ENCODE measurements around the gene SPOPL.
"Not testable (repeated sequence)": the region's sequence is repeated elsewhere in the genome, so short reads cannot be mapped to it uniquely, and the experiment has no call there.

SPOPL gene

DNA sequence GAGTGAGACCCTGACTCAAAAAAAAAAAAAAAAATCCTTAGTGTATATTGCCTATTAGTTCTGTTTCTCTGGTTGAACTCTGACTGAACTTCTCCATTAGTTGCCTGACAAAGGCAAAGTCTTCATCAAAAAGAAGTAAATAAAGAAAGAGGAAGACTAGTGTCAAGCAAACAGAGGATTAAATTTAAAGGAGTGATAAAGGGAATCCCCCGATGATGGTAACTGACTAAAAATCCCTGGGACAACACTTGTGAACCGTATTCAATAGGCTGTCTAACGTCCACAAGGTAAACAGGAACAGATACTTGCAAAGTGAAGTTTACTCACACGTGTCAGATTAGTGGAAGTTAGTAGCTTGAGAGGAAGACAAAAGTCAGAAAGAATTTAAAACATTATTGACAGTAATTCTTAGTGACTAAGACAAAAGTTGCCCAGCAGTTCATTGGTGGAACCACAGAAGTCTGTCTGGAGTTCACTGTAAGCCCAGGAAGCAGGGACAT is 26.2 kb upstream of the SPOPL start:
- Histone ChIP-seq H3K4me3 (ENCODE audit: low read depth, low read length) (no peak overlapping the region), H3K27me3 (ENCODE audit: insufficient read depth, low read depth, severe bottlenecking) (no peaks in the 10 kb centered on the region), H3K9me3 (ENCODE audit: severe bottlenecking) (no peaks in the 10 kb centered on the region), H3K27ac (no peak overlapping the region), H3K36me3 (no peaks in the 10 kb centered on the region)
- TF ChIP-seq, protein P1, sequence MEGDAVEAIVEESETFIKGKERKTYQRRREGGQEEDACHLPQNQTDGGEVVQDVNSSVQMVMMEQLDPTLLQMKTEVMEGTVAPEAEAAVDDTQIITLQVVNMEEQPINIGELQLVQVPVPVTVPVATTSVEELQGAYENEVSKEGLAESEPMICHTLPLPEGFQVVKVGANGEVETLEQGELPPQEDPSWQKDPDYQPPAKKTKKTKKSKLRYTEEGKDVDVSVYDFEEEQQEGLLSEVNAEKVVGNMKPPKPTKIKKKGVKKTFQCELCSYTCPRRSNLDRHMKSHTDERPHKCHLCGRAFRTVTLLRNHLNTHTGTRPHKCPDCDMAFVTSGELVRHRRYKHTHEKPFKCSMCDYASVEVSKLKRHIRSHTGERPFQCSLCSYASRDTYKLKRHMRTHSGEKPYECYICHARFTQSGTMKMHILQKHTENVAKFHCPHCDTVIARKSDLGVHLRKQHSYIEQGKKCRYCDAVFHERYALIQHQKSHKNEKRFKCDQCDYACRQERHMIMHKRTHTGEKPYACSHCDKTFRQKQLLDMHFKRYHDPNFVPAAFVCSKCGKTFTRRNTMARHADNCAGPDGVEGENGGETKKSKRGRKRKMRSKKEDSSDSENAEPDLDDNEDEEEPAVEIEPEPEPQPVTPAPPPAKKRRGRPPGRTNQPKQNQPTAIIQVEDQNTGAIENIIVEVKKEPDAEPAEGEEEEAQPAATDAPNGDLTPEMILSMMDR (IDR thresholded peaks at IDR 0.05; ENCODE audit: low read depth, low read length) = no peak
- no peak for DNase-seq

GRCh38 chr2:138476186-138476585 is 25.4 kb upstream of the SPOPL start:
- Histone ChIP-seq H3K27ac (no peak overlapping the region), H3K4me3 (ENCODE audit: low read depth, low read length) (no peak overlapping the region)
- DNase-seq = no peak

GRCh38 chr2:138476940-138477339 is 24.6 kb upstream of the SPOPL start:
- H3K27ac ChIP-seq = no peak overlapping the region

More at GRCh38 chr2:138476186-138476585, 25.4 kb upstream of the SPOPL start:
- Histone ChIP-seq H3K36me3 (no peaks in the 10 kb centered on the region), H3K9me3 (ENCODE audit: severe bottlenecking) (no peaks in the 10 kb centered on the region), H3K27me3 (ENCODE audit: insufficient read depth, low read depth, severe bottlenecking) (no peaks in the 10 kb centered on the region)
- TF ChIP-seq, protein P1 (IDR thresholded peaks at IDR 0.05; ENCODE audit: low read depth, low read length) = no peak

GRCh38 chr2:138482796-138483195 is 18.8 kb upstream of the SPOPL start:
- DNase-seq; H3K4me3 ChIP-seq (ENCODE audit: low read depth, low read length); H3K27me3 ChIP-seq (ENCODE audit: insufficient read depth, low read depth, severe bottlenecking); H3K9me3 ChIP-seq (ENCODE audit: severe bottlenecking); H3K27ac ChIP-seq; H3K36me3 ChIP-seq: not testable (repeated sequence)

More at GRCh38 chr2:138476940-138477339, 24.6 kb upstream of the SPOPL start:
- TF ChIP-seq, protein P1 (IDR thresholded peaks at IDR 0.05; ENCODE audit: low read depth, low read length) = peak; percentile 23; the same call in 1 of the 2 replicates
- H3K9me3 ChIP-seq (ENCODE audit: severe bottlenecking) = no peaks in the 10 kb centered on the region
- H3K27me3 ChIP-seq (ENCODE audit: insufficient read depth, low read depth, severe bottlenecking) = no peaks in the 10 kb centered on the region
- no peak overlapping the region for H3K4me3 ChIP-seq (ENCODE audit: low read depth, low read length)
- H3K36me3 ChIP-seq = no peaks in the 10 kb centered on the region
- DNase-seq = no peak

- TF ChIP-seq, protein P1 (IDR thresholded peaks at IDR 0.05; ENCODE audit: low read depth, low read length) = no peak
- Histone ChIP-seq H3K4me3 (ENCODE audit: low read depth, low read length) (no peak overlapping the region), H3K27ac (no peak overlapping the region), H3K36me3 (no peaks in the 10 kb centered on the region), H3K9me3 (ENCODE audit: severe bottlenecking) (no peaks in the 10 kb centered on the region), H3K27me3 (ENCODE audit: insufficient read depth, low read depth, severe bottlenecking) (no peaks in the 10 kb centered on the region)
- DNase-seq = no peak
These were observed 16.6 kb upstream of the SPOPL start for GRCh38 chr2:138485019-138485418.

DNA sequence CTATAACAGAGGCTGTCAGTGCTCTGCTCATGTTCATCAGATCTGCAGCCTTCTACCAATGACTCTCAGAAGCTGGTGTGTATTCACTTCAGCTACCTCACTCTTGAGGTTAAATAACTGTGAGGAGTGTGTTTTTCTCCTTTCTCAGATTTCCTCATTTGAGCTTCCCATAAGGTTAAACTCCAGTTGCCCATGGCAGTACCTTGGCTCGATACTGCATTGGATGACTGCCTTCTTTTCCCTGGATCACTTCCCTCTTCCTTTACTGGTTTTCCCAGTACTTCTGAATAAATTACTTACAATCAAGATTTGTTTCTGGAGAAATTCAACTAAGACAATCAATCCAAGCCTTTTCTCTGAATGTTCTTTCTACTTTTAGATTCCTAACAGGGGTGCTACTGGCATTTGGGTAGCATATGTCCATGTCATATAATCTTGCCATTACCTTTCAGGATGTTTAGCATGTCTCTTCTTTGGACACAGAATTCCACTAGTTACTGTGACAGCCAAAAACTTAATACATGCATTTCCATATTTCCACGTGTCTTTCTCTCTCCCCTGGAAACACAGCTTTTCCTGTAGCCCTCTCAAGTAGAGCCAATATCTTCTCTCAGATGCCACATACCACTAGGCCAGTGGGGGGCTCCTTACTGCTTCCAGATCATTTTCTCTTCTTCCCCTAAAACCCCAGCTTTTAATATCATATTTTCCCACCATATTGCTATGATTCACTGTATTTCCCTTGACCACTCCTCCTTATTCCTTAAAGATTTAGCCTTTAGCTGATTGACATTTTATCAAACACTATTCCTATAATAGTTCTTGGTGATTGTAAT is 15.0 kb upstream of the SPOPL start:
- Histone ChIP-seq H3K9me3 (ENCODE audit: severe bottlenecking) (no peaks in the 10 kb centered on the region), H3K4me3 (ENCODE audit: low read depth, low read length) (no peak overlapping the region), H3K36me3 (no peaks in the 10 kb centered on the region), H3K27me3 (ENCODE audit: insufficient read depth, low read depth, severe bottlenecking) (no peaks in the 10 kb centered on the region), H3K27ac (no peak overlapping the region)
- DNase-seq = no peak
- TF ChIP-seq, protein P1 (IDR thresholded peaks at IDR 0.05; ENCODE audit: low read depth, low read length) = no peak
